Right cardiac atrium (tissue), 5 donors: ENCODE data around the gene KANSL1. TPM values are rescaled to one million over a fixed set of nuclear protein-coding genes. Genes with fewer than 3 reads are reported as not detected.
A peak's percentile ranks its signal among the peaks of the same experiment; 100 is the strongest.
"Not testable (repeated sequence)": the region's sequence is repeated elsewhere in the genome, so short reads cannot be mapped to it uniquely, and the experiment has no call there.

ENCODE experiments used
- ATAC-seq, 2 donors: fragments of 200-7000 bp; cut with Tn5 transposase; one replicate each; pipeline versions ENCODE4 v1.8.0 to v1.9.1; 2020; ENCODE audit warnings: moderate library complexity in 2 of 2, mild to moderate bottlenecking in 1 of 2
- DNase-seq, 3 donors: peaks; one replicate each; pipeline ENCODE4 v3.0.0-alpha.2; 2020
- H3K27ac ChIP-seq: one replicate; pipeline ENCODE4 v1.5.1; 2013; ENCODE audit warnings: mild to moderate bottlenecking, low read length, control low read depth, moderate library complexity
- H3K27me3 ChIP-seq: one replicate; pipeline ENCODE4 v1.6.1; 2013; ENCODE audit not compliant: control insufficient read depth, insufficient read depth
- H3K4me1 ChIP-seq: one replicate; pipeline ENCODE4 v1.6.1; 2013; ENCODE audit warnings: low read length; ENCODE audit not compliant: control insufficient read depth, insufficient read depth
- H3K4me3 ChIP-seq: one replicate; pipeline ENCODE4 v1.5.1; 2013; ENCODE audit warnings: low read length, control low read depth
- H3K9me3 ChIP-seq: one replicate; pipeline ENCODE4 v1.6.1; 2013; ENCODE audit warnings: low read length; ENCODE audit not compliant: control insufficient read depth
- WGBS: extraction: QIAGEN DNeasy Blood & Tissue Kit; methylation state at CpG from one replicate; pipeline ENCODE4 v1.1.7; 2013; 5-methylcytosine and 5-hydroxymethylcytosine counted together
- intact Hi-C, 4 donors: fragments of 100-400 bp; cut with DNase I; formaldehyde crosslinking; loops; one replicate each; pipeline versions ENCODE4 v1.11.0 to v1.14.0; 2022 to 2023
- polyA plus RNA-seq: library from polyadenylated mRNA; stranded (reverse); fragments of 200-250 nt; gene quantifications from one replicate; pipeline ENCODE4 v1.2.3, GENCODE V29; 2013
- total RNA-seq, 4 donors: library from RNA; stranded (reverse); fragmentation: NEBNext Ultra II Directional; extraction: Animal tissue kit (Norgen Biotek cat#: 25700); gene quantifications; one replicate each; pipeline ENCODE4 v1.2.1, GENCODE V29; 2021
- donor health status: healthy with polysubstance abuse.
- donor health status: DM: no; HTN: yes; CAD: no.
- donor health status: DM: no; HTN: no; CAD: no.
- donor health status: DM: no; HTN: yes; CAD: no; lungs with severe emphysema.
- donor health status: DM: yes; HTN: yes; CAD: no.

The KANSL1 gene
- total and polyA plus RNA-seq, 5 donors: 15.9 to 53.8 (median 38.2) TPM

GRCh38 chr17:46023366-46023765 is 169.9 kb downstream of the KANSL1 start:
- DNase-seq, intact Hi-C loops, ATAC-seq, H3K27ac ChIP-seq, H3K4me1 ChIP-seq, H3K9me3 ChIP-seq, H3K4me3 ChIP-seq, H3K27me3 ChIP-seq: not testable (repeated sequence)
- WGBS: 93% methylated on average over 7 of the region's 7 CpGs

DNA sequence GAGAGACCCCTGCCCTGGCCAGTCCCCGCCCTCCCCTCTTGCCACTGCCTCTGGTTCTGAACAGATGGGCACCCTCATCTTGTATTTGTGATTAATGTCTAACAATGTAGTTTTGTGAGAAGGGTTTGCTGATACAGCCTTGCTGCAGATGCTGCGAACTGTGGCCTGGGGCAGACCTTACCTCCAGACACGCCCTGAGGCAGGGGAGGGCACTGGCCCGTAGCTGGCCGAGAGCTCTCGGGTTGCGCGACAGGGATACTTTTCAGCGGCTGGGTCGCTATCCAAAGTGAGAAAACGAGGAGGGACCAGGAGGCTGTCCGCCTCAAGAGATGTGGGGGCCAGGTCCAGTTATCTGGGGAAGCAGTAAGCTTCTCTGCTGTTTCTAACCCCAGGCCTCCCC is 172.2 kb downstream of the KANSL1 start:
- no peak for DNase-seq
- ATAC-seq: no peak
- Histone ChIP-seq H3K9me3 (no peaks in the 10 kb centered on the region), H3K4me3 (no peak overlapping the region), H3K27ac (no peak overlapping the region), H3K4me1 (no peaks in the 10 kb centered on the region), H3K27me3 (no peaks in the 10 kb centered on the region)
- intact Hi-C loops: no loop called here
- 85% methylated on average over 12 of the region's 12 CpGs for WGBS

DNA sequence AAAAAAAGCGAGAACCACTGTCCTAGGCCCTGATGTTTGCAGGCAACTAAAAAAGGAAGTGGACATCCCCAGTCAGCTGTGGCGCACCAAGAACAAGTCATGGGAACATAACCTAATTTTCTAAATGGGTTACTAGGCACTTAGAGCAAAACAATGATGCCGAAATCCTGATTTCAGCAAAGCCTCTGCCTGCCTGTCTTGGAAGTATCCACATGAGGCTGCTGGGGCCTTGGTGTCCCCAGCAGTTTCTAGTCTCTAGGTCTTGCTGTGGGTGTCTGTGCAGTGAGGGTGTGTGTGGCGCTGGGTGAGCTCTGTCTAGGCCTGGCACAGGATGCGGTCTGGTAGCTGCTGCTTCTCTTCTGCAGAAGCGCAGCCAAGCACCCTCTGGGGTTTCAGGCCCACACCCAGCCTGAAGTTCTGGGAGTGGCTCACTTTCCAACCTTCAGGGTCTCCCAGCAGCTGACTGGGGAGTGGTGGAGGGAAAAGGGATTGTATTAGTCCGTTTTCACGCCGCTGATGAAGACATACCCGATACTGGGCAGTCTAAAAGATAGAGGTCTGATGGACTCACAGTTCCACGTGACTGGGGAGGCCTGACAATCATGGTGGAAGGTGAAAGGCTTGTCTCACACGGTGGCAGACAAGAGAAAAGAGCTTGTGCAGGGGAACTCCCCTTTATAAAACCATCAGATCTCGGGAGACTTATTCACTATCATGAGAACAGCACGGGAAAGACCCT is 173.0 kb downstream of the KANSL1 start:
- ATAC-seq (no peak), DNase-seq (no peak)
- Histone ChIP-seq H3K9me3 (no peaks in the 10 kb centered on the region), H3K27me3 (no peaks in the 10 kb centered on the region), H3K4me3 (no peak overlapping the region), H3K4me1 (no peaks in the 10 kb centered on the region), H3K27ac (no peak overlapping the region)
- WGBS: 86% methylated on average over 14 of the region's 14 CpGs
- intact Hi-C loops: no loop called here

- ATAC-seq, H3K27me3 ChIP-seq, H3K27ac ChIP-seq, H3K4me3 ChIP-seq, H3K9me3 ChIP-seq, DNase-seq, intact Hi-C loops, H3K4me1 ChIP-seq: not testable (repeated sequence)
- WGBS: 96% methylated on average over 8 of the region's 8 CpGs
These were observed 173.8 kb downstream of the KANSL1 start for GRCh38 chr17:46019408-46019925.

GRCh38 chr17:46013502-46014165 is 179.6 kb downstream of the KANSL1 start:
- H3K9me3 ChIP-seq: no peaks in the 10 kb centered on the region
- H3K27me3 ChIP-seq: no peaks in the 10 kb centered on the region
- H3K27ac ChIP-seq: no peak overlapping the region
- no peak for DNase-seq
- no peak overlapping the region for H3K4me3 ChIP-seq
- intact Hi-C loops: no loop called here
- 68% methylated on average over 9 of the region's 9 CpGs for WGBS
- no peak for ATAC-seq
- H3K4me1 ChIP-seq: no peaks in the 10 kb centered on the region

DNA sequence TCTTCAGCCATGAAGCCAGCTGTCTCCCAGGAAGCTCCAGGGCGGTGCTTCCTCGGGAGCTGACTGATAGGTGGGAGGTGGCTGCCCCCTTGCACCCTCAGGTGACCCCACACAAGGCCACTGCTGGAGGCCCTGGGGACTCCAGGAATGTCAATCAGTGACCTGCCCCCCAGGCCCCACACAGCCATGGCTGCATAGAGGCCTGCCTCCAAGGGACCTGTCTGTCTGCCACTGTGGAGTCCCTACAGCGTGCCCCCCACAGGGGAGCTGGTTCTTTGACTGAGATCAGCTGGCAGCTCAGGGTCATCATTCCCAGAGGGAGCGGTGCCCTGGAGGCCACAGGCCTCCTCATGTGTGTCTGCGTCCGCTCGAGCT is 180.1 kb downstream of the KANSL1 start:
- DNase-seq: no peak
- H3K4me1 ChIP-seq: no peaks in the 10 kb centered on the region
- WGBS: 93% methylated on average over 7 of the region's 7 CpGs
- ATAC-seq: no peak
- no peaks in the 10 kb centered on the region for H3K9me3 ChIP-seq
- H3K27me3 ChIP-seq: no peaks in the 10 kb centered on the region
- H3K4me3 ChIP-seq: no peak overlapping the region
- H3K27ac ChIP-seq: no peak overlapping the region
- intact Hi-C loops: no loop called here

GRCh38 chr17:46012506-46013079 is 180.6 kb downstream of the KANSL1 start:
- Histone ChIP-seq H3K4me1 (no peaks in the 10 kb centered on the region), H3K9me3 (no peaks in the 10 kb centered on the region), H3K27ac (no peak overlapping the region), H3K27me3 (no peaks in the 10 kb centered on the region), H3K4me3 (no peak overlapping the region)
- 81% methylated on average over 11 of the region's 11 CpGs for WGBS
- intact Hi-C loops: no loop called here
- no peak for DNase-seq
- no peak for ATAC-seq

DNA sequence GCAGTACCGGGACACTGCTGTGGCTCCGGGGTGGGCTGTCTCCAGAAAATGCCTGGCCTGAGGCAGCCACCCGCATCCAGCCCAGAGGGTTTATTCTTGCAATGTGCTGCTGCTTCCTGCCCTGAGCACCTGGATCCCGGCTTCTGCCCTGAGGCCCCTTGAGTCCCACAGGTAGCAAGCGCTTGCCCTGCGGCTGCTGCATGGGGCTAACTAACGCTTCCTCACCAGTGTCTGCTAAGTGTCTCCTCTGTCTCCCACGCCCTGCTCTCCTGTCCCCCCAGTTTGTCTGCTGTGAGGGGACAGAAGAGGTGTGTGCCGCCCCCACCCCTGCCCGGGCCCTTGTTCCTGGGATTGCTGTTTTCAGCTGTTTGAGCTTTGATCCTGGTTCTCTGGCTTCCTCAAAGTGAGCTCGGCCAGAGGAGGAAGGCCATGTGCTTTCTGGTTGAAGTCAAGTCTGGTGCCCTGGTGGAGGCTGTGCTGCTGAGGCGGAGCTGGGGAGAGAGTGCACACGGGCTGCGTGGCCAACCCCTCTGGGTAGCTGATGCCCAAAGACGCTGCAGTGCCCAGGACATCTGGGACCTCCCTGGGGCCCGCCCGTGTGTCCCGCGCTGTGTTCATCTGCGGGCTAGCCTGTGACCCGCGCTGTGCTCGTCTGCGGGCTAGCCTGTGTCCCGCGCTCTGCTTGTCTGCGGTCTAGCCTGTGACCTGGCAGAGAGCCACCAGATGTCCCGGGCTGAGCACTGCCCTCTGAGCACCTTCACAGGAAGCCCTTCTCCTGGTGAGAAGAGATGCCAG is 181.3 kb downstream of the KANSL1 start:
- Histone ChIP-seq H3K4me3 (no peak overlapping the region), H3K27me3 (no peaks in the 10 kb centered on the region), H3K4me1 (no peaks in the 10 kb centered on the region), H3K9me3 (no peaks in the 10 kb centered on the region), H3K27ac (no peak overlapping the region)
- intact Hi-C loops: no loop called here
- ATAC-seq: peak in 1 of 2 donors; percentile 15
- 84% methylated on average over 28 of the region's 28 CpGs for WGBS
- no peak for DNase-seq

GRCh38 chr17:46010597-46011186 is 182.5 kb downstream of the KANSL1 start:
- Histone ChIP-seq H3K4me1 (no peaks in the 10 kb centered on the region), H3K9me3 (no peaks in the 10 kb centered on the region), H3K27ac (no peak overlapping the region), H3K4me3 (no peak overlapping the region), H3K27me3 (no peaks in the 10 kb centered on the region)
- 83% methylated on average over 16 of the region's 16 CpGs for WGBS
- DNase-seq: no peak
- intact Hi-C loops: no loop called here
- peak in 1 of 2 donors; percentile 20 for ATAC-seq

- Histone ChIP-seq H3K27ac (no peak overlapping the region), H3K9me3 (no peaks in the 10 kb centered on the region), H3K27me3 (no peaks in the 10 kb centered on the region), H3K4me3 (no peak overlapping the region), H3K4me1 (no peaks in the 10 kb centered on the region)
- intact Hi-C loops: loop anchor here in 1 of 4 donors (10.0 kb wide), 1 partner anchor 275 kb away; no protein-coding TSS in a partner anchor
- 74% methylated on average over 33 of the region's 33 CpGs for WGBS
- ATAC-seq: peak in 1 of 2 donors; percentile 53
- DNase-seq: peak in 2 of 3 donors; percentile 46 to 62
These were observed 183.3 kb downstream of the KANSL1 start for GRCh38 chr17:46009681-46010596.
